ENCODE data around the gene ITPA. TPM values are rescaled to one million over a fixed set of nuclear protein-coding genes. Genes with fewer than 3 reads are reported as not detected.

Gene ITPA
- total RNA-seq, 1 donor from 2014 or later: 69.3 TPM

DNA sequence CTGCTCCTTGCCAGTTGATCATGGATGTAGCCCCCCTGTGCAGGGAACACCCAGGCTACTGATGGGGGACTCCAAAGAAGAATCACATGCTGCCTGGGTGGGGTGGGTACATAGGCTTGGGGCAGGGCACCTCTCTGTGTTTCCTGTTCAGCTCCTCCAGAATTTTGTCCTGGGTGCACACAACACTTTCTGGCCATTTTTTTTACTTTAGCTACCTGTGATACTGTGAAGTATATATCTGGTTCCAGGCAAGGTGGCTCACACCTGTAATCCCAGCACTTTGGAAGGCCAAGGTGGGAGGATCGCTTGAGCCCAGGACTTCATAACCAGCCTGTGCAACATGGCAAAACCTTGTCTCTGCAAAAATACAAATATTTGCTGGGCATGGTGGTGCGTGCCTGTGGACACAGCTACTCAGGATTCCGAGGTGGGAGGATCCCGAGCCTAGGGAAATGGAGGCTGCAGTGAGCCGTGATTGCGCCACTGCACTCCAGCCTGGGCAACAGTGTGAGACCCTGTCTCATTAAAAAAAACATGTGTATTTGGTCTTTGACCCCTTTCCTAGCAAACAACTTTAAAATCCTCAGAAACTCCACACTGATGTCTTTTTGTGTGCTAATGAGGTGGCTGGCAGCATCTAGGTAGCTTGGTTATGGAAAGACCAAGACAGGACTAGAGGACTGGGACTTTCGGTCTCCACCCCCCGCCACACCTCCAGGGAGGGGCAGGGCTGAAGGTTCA, 15.6 kb downstream of the ITPA start:
- intact Hi-C loops (cut with micrococcal nuclease): no loop called here

DNA sequence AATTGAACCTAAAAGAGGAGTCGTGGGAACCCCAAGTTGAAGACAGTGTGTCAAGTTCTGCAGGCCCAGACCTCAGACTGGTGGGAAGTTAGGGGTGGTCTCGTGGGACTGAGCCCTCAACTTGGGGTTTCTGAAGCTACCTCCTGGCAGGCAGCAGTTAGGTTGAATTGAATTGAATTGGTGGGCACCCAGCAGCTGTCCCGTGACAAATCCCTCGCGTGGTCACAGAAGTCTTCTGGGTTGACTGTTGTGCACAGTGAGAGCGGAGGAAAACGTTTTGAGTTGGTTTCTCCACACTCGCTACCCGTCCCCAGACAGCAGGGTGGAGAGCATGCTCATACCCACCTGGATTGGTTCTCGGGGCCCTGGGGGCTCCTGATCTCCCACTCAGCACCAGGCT, 16.8 kb downstream of the ITPA start:
- intact Hi-C loops (cut with micrococcal nuclease): no loop called here

DNA sequence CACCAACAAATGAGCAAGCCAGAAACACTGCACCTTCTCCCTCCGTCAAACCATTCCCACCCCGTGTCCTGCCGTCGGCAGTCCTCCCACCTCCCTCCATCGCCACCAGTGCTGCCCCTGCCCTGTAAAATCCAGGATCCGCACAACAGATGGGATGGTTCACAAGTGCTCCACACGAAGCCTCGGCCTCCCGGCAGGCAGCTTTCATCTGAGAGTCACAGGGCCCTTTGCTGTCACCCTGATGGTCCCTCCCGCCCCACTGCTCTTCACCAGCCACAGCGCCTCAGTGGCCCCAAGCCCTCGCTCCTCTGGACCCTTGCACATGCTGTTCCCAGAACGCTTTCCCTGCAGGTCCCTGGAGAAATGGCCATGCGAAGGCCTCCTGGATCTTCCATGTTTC, 17.6 kb downstream of the ITPA start:
- intact Hi-C loops (cut with micrococcal nuclease): no loop called here

DNA sequence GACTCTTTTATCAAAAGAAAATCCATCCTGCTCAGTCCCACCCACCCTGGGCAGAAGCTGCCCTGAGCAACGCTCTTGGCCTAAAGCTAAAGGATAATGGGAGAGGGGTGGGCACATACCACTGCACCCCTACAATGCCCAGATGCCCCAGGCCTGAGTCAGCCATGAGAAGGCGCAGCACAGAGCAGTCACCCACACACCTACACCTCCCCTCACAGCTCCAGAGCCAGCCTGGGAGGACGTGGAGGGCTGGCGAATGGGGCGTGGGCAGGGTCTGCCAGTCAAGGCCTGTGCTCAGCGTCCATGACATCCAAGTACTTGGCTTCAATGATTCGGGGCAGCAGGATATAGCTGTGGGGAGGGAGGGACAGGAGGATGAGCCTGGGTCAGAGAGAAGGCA, 18.2 kb downstream of the ITPA start:
- intact Hi-C loops (cut with micrococcal nuclease): no loop called here

DNA sequence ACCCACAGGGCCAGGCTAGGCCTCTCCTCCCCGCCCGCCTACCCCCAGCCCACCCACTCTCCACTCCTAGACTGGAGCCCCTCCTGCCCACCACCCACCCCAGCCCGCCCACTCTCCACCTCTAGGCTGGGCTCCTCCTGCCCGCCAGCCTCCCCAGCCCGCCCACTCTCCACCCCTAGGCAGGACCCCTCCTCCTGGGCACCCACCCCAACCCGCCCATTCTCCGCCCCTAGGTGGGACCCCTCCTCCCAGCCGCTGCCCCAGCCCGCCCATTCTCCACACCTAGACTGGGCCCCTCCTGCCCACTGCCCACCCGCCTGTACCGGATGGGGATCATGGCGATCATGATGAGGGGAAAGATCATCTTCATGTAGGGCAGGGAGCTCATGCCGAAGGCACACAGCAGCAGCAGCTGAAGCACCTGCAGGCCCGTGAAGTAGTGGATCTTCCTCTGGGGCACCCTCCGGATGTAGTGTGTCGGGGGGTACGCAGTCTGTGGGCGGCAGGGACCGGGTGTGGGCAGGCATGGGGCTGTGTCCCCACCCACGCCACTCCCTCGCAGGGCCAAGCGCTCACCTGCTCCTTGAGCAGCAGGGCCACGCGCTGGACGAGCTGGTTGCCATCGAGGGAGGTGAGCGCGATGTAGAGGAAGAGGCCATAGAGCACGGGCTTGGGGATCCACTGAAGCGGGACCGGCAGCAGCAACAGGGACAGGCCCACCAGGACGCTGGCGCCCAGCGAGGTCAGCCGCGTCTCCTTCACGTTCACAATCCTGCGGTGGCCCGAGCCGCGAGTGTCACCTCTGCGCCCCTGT, 18.8 kb downstream of the ITPA start:
- intact Hi-C loops (cut with micrococcal nuclease): no loop called here

DNA sequence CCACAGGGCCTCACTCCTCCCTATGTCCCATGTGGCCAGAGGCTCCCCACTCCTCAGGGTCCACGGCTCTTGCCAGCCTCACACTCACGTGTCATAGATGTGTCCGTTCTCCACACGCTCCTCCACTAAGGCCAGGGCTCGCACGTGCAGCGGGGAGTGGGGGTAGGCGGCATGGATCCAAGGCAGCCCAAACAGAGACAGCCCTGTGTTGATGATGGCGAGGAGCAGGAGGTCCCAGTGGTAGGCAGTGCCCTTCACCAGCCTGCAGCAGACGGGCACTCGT, 19.4 kb downstream of the ITPA start:
- intact Hi-C loops (cut with micrococcal nuclease): no loop called here

DNA sequence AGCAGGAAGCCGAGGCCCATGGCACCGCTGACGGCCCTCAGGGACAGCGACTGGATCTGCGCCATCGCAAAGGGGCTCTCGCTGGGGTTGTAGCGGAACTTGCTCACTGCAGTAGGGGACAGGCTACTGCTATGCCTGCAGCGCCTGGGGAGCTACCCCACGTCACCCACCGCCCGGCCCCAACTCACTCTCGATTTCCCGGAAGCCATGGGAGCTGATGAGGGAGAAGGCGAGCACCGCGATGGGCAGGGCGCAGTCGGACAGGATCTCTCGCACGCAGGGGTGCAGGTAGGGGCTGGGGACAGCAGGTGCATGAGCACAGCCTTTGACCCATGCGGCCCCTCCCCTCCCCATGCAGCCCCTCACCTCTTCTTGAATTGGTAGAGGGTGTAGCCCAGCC, 19.9 kb downstream of the ITPA start:
- intact Hi-C loops (cut with micrococcal nuclease): no loop called here

DNA sequence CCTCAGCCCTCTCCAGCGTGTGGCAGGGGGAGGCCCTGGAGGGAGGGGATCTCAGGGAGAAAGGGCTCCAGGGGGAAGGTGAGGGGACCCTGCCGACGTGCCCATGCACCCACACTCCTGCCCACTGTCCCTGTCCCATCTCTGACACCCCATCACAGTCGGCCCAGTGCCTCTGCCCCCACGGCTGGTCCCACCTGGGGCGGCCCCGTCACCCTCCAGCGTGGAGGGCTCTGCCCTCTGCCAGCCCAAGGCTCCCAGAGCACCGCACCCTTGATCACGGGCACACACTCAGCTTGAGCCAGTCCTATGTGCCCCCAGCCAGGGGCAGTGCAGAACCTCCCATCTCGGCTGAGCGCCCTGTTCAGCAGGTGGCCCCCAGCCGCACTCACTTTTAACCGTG, 20.5 kb downstream of the ITPA start:
- intact Hi-C loops (cut with micrococcal nuclease): no loop called here

DNA sequence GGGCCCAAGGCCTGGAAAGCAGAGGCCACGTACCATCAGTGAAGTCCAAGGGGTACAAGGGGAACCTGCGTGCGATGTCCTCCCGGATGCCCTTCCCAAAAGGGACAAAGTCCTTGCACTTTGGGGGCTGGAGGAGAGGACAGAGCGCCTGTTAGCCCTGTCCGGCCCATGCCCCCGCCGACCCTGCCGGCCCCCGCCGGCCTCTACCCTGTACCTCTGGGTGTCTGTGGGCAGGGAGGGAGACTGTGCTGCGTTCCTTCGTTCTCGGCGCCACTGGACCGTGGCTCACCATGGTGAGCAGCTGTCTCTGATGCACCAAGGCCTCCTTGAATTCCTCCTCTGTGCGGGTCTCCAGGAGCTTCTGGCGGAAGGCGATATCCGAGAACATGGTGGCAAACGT, 21.8 kb downstream of the ITPA start:
- intact Hi-C loops (cut with micrococcal nuclease): no loop called here

DNA sequence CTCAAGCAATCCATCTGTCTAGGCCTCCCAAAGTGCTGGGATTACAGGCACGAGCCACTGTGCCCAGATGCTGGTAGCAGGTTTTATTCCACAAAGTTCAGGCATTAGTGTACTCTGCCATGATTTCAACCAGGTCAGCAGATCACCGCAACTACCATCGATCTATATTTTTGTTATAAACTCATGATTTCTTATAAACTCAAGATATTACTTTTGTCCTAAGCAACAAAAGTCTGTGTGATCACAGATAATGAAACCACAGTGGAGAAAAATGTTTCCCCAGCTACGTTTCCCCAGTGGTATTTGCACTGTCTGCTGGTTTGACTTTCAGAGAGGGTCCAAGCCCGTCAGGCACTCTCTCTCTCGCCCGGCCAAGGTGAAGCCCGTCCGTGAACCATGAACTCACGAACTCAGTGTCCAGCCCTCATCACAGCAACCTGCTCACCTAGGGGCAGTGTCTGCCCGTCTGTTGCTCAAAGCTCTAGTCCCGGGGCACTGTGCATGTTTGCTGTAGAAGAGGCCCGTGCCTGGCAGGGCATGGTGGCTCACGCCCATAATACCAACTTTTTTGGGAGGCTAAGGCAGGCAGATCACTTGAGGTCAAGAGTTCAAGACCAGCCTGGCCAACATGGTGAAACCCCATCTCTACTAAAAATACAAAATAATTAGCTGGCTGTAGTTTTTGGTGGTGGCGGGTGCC, 22.7 kb downstream of the ITPA start:
- intact Hi-C loops (cut with micrococcal nuclease): no loop called here

DNA sequence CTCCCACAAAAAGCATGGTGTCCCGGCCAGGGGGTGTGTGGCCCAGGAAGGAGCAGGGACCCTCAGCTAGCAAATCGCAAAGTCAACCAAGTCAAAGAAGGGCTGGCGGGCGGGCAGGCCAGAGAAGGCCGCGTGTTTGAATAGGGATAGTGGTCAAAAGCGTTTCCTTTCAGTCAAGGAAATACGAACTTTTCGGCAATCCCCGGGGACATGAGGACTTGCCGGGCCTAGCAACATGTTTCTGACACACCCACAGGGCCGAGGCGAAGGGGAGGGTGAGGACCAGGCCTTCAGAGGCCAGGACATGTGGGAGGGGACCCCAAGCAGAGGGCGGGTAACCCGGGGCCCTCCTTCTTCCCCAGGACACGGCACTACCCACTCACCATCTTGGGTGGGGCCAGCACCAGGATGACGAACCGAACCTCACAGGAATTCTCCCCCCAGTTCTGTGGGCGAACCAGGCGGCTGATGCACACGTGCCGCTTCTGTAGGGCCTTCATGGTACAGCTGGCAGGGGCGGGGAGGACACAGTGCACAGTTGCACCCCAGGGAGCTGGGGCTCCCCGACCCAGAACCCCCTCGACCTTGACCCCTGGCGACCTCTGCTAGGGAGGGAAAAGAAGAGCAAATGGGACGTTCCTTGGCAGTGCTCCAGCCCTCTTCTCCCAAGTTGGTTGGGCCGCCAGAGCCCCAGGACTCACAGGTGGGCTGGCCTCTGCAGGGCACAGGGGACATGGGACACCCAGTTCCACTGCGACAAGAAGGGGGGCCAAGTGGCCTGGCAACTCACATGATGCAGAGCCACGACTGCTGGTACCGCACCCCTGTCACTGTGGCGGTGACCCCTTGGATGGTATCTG, 24.1 kb downstream of the ITPA start:
- intact Hi-C loops (cut with micrococcal nuclease): no loop called here

DNA sequence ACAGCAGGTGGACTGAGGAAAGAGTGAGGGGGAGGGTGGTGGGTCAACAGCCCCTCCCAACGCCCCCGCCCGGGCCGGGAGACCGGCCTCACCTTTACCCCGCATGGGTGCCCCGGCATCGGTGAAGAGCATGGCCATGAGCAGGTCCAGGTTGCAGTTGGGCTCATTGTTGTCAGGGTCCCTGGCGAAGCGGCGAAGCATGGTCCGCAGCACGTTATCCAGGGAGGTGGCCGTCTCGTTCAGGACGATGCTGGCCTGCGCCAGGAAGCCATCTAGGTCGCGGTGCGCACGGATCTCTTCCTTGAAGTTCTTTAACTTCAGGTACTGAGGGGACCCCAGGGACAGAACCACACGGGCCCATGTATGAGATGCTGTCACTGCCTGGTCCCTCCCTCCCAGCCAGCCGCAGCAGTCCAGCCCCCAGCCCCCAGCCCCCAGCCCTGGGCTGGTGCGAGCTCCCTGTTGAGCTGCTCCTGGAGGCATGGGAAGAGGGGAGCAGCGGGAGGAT, 24.7 kb downstream of the ITPA start:
- intact Hi-C loops (cut with micrococcal nuclease): no loop called here

DNA sequence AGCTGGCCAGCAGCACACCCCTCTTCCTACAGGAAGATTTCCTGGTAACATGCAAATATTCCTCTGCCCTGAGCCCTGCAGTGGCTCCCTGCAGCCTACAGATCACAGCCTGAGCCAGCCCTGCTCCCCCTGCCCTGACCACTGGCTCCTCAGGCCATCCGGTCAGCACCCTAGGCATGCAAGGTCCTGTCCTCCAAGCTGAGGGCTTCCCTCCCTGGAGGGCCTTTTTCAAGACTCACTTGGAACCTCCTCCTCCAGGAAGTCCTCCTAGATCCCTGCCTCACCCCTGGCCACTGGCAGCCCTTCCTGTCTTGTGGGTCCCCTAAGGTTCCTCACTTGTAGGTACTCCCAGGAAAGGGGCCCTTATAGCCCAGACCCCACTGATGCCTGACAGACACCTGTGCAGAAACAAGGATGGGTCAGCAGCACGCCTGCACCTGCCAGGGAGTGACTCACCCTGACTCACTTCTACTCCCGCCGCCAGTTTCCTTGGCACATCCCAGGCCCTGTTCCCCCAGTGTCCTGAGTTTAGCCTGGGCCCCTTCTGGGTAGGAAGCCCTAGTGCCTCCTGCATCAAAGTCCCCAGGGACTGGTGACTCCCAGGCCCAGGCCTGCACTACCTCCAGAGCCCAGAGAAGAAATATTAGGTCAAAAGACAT, 26.5 kb downstream of the ITPA start:
- intact Hi-C loops (cut with micrococcal nuclease): no loop called here

DNA sequence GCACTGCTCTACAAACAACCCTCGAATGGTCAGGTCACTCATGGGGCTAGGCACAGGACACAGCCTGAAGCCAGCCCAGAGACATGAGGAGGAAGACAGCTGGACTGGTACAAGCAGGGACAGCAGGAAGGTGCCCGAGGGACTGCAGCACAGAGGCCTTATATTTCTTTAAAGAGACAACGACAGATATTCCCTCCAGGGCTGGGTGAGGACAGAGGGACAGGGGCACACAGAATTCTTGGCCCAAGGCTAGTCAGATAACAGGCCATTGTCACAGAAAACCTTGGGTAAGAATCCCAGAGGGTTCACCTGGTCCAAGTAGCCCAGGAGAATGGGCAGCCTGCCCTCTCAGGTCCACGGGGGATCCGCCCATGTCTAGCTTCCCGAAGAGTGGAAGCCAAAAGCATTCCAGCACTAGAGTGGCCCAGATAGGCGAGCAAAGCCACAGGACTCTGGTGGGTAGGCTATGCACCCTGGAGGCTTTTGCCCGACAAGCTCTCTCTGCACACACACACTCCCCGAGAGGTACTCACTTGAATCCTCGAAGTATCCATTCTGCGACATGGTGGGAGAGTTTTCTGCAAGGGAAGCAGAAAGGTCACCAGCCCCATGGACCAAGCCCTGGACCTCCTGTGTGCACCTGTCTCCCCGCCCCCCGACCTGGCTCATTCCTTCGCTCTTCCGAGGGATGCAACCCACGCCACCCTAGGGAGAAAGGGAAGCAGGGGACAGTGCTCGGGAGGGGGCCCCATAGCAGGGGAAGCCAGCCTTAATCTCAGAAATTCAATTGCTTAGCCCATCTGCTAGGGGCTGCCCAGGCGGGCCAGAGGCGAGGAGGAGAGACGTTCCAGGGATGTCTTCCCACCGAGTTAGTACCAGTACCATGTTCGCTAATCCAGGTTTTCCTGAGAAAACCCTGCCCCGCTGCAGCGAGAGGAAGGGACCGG, 28.0 kb downstream of the ITPA start:
- intact Hi-C loops (cut with micrococcal nuclease): no loop called here

DNA sequence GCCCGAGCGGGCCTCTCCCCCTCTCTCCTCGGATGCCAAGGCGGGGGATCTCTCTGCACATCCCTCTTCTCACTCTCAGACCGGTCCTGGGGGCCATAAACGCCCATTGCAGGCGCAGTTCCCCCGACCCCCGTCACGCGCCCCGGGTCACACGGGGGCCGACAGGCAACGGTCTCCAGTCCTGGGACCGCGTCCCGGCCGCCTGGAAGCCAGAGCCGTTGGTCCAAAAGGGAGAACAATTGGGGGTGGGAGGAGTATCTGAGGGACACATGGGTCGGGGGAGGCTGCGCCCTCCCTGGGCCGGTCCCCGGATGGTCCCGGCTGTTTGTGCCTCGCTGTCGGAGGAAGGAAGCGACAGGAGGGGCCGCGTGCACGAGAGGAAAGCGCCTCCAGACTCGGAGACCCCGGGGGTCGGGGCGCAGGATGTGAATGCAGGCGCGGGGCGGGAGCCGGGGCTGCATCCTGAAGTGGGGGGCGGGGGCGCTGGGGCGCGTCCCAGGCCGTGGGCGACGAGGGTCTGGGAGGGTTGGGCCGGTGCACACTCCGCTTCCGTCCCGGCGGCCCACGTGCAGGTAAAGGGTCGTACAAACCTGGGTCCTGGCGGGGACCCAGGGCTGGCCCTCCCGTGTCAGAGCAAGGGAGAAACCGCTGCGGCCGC, 28.8 kb downstream of the ITPA start:
- intact Hi-C loops (cut with micrococcal nuclease): loop anchor here (1.0 to 2.0 kb wide), 3 partner anchors 20 to 65 kb away; partner anchors contain the start of genes ITPA and LZTS3

DNA sequence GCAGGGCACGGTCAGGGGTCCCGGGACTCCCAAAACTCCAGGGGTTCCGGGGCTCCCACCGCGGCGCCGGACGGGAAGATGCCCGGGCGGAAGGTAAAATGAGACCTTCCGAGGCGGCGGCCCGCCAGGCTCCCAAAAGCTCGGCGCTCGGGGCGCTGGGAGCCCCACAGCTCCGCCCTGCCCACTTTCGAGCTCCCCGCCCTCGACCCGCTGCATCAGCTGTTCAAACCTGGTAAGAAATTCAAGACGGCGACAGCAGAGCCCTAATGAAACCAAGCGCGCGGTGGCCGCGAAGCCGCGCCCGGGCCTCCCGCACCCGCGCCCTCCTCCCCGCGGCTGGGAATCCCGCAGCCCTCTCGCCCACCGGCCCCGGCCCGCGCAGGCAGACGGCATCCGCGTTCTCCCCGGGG, 29.3 kb downstream of the ITPA start:
- intact Hi-C loops (cut with micrococcal nuclease): loop anchor here (1.0 to 2.0 kb wide), 3 partner anchors 20 to 66 kb away; partner anchors contain the start of genes ITPA and LZTS3

DNA sequence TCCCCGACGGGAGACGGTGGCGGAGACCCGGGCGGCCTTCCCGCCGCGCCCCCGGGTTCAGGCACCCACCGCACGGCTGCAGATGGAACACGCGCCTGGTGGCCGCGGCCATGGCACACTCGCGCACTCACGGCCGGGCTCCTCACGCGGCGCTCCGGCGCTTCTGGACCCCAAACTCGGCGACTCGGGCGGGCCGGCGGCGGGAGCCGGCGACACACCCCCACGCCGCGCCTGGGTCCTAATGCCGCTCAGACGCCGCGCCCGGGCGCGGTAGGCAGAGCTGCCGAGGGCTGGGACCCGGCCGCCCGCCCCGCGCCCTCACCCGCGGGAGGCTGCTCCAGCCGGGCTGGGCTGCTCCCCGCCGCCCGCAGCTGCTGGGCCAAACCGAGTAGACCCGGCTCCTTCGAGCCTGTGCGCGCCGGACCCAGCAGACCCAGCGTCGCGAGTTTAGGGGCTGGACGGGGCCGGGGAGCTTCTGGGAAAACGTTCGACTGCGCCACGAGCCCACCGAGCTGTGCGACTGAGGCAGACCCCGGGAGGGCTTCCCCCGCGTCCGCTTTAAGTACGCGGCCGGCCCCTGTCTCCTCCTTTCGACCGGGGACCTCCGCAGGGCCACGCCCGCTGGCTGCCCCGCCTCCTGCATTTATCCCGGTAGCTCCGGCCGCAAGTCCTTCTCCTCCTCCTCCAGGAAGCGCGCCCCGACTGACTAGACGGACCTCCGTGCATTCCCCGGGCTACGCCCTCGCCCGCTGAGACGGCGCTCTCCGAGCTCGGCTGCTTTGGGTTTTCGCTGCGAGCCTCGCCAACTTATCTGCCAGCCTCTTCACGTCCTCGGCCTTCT, 29.9 kb downstream of the ITPA start, which contains the start of gene SLC4A11:
TSS of gene SLC4A11 (minus strand) at position 165 of the 841 bp plus-strand sequence. CDS start at position 112, 53 bp downstream.
- intact Hi-C loops (cut with micrococcal nuclease): loop anchor here (2.0 kb wide), 1 partner anchor 66 kb away; the partner anchor contains the start of gene LZTS3
